Superior temporal gyrus (tissue), 1 donor: ENCODE results near the gene VPS37C.

Source experiments
- DNase-seq: peaks from one replicate; pipeline ENCODE4 v3.0.0-alpha.2; 2016; ENCODE audit errors: extremely low spot score

VPS37C gene

GRCh38 chr11:61154528-61154927 is 6.7 kb downstream of the VPS37C start:
- no peak for DNase-seq

GRCh38 chr11:61153593-61154095 is 7.6 kb downstream of the VPS37C start:
- DNase-seq: no peak

GRCh38 chr11:61152816-61153592 is 8.2 kb downstream of the VPS37C start:
- DNase-seq: no peak

- DNase-seq: no peak
These were observed 9.5 kb downstream of the VPS37C start for GRCh38 chr11:61151545-61152252.

GRCh38 chr11:61150706-61151544 is 10.3 kb downstream of the VPS37C start:
- no peak for DNase-seq

- DNase-seq: peak; percentile 30
These were observed 11.3 kb downstream of the VPS37C start for GRCh38 chr11:61149624-61150615.

GRCh38 chr11:61147791-61148620 is 13.2 kb downstream of the VPS37C start:
- no peak for DNase-seq

- DNase-seq: no peak
These were observed 14.0 kb downstream of the VPS37C start for GRCh38 chr11:61147271-61147670.

GRCh38 chr11:61146416-61146815 is 14.8 kb downstream of the VPS37C start:
- DNase-seq: no peak

GRCh38 chr11:61145228-61146005 is 15.8 kb downstream of the VPS37C start:
- no peak for DNase-seq

- no peak for DNase-seq
These were observed 16.6 kb downstream of the VPS37C start for GRCh38 chr11:61144511-61145179.

GRCh38 chr11:61142424-61142823 is 18.8 kb downstream of the VPS37C start:
- no peak for DNase-seq

GRCh38 chr11:61141601-61142028 is 19.6 kb downstream of the VPS37C start:
- DNase-seq: no peak

GRCh38 chr11:61140416-61140815 is 20.8 kb downstream of the VPS37C start:
- no peak for DNase-seq

- no peak for DNase-seq
These were observed 21.8 kb downstream of the VPS37C start for GRCh38 chr11:61139387-61139786.

GRCh38 chr11:61138935-61139334 is 22.3 kb downstream of the VPS37C start:
- no peak for DNase-seq

- no peak for DNase-seq
These were observed 26.4 kb downstream of the VPS37C start for GRCh38 chr11:61134801-61135257.

- no peak for DNase-seq
These were observed 27.1 kb downstream of the VPS37C start for GRCh38 chr11:61133956-61134662.
